ENCODE results near the gene CDADC1.

CDADC1 gene

GRCh38 chr13:49247643-49248621, at the start of gene CDADC1:
Gene CDADC1 (plus strand): TSS chr13:49247925. CDS start chr13:49248038, 113 bp downstream.
- peak; percentile 76 for DNase-seq

DNA sequence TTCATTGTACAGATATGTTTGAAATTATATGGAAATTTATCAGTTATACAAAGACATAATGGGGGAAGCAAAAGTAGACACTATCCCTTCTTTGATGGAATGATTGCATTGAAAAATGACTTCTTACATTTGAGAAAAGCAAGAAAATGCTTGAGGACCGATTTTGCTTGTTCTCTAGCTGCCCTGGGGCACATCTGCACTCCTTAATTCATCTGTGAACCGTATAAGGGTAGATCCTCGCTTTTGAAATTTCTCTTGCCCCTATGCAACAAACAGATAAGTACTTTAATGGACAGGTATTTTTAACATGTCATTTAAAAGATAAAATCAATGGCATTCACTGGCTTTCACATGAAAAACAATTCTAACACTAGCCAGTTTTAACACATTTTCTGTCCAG, 41.1 kb upstream of the CDADC1 start:
- DNase-seq, result no peak

GRCh38 chr13:49208619-49209018, 39.1 kb upstream of the CDADC1 start:
- DNase-seq, result no peak

DNA sequence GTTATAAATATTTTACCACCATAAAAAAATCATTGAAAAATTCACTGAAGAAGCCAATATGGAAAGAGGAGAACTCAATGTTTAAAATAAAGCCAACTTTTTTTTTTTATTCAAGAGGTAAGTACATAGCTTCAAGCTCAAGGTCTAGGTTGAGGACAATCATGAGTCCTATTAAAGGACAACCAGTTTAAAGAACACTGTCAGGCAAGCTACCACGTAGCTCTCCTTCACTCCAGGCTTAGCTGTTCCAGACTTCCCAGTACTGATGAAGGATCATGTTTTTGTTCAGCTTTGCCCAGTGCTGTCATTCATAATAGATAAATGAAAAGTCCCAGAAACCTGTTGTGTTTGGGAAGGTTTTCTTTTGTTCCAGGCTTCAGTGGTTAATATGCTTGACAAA, 37.6 kb upstream of the CDADC1 start:
- no peak for DNase-seq

DNA sequence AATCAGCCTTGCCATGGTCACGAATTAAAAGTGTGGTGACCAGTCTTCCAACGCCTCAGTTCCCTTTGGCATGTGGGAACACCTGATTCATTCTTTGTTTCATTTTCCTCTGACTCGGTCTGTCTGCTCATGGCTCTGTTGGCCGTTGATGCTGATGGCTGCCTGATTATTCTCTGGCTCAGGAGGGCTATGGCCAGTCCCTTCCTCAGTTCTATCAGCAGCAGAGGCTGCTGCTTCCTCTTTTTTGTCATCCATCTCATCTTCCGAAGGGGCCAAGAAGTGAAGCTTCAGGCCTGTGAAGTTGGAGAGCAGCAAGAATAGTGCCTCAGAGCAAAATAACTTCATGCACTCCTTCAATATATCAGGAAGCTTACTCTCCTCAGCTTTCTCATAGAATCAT, 37.1 kb upstream of the CDADC1 start:
- no peak for DNase-seq

GRCh38 chr13:49213539-49213938, 34.2 kb upstream of the CDADC1 start:
- DNase-seq, result no peak

- DNase-seq, result no peak
These were observed 33.5 kb upstream of the CDADC1 start for GRCh38 chr13:49213997-49214916.

- no peak for DNase-seq
These were observed 32.8 kb upstream of the CDADC1 start for GRCh38 chr13:49214917-49215376.

DNA sequence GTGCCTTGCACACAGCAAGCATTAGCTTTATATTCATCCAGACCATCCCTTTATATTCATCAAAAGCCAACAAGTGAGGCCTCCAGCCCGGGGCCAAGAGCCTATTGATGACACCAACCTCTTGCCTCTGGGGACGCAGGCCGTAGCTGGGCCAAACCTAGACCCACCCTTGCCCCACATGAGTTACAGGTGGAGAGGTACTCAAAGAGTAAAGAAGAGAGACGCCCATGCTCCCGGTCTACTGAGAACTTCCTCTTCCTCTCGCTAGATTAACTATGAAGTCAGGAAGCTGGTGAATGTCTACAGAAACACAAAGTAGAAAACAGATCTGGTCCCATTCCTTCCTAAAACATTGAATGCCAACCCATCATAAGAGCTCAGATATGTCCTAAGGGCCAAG, 31.4 kb upstream of the CDADC1 start:
- no peak for DNase-seq

GRCh38 chr13:49217962-49218492, 29.7 kb upstream of the CDADC1 start:
- no peak for DNase-seq

- DNase-seq, result no peak
These were observed 29.2 kb upstream of the CDADC1 start for GRCh38 chr13:49218493-49219051.

- no peak for DNase-seq
These were observed 28.1 kb upstream of the CDADC1 start for GRCh38 chr13:49219647-49220035.

- peak; percentile 22 for DNase-seq
These were observed 27.5 kb upstream of the CDADC1 start, which contains the start of gene MLNR for GRCh38 chr13:49220036-49220855. Gene MLNR (plus strand): TSS chr13:49220338. CDS start chr13:49220338, 0 bp downstream.

DNA sequence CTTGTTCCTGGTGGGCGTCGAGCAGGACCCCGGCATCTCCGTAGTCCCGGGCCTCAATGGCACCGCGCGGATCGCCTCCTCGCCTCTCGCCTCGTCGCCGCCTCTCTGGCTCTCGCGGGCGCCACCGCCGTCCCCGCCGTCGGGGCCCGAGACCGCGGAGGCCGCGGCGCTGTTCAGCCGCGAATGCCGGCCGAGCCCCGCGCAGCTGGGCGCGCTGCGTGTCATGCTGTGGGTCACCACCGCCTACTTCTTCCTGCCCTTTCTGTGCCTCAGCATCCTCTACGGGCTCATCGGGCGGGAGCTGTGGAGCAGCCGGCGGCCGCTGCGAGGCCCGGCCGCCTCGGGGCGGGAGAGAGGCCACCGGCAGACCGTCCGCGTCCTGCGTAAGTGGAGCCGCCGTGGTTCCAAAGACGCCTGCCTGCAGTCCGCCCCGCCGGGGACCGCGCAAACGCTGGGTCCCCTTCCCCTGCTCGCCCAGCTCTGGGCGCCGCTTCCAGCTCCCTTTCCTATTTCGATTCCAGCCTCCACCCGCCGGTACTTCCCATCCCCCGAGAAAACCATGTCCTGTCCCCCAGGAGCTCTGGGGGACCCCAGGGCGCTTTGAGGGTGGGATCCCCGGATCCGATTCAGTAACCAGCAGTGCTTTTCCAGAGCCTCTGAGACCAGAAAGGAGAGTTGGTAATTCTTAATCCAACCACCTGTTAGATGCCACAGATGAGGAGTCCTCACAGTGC, 26.7 kb upstream of the CDADC1 start:
- no peak for DNase-seq

DNA sequence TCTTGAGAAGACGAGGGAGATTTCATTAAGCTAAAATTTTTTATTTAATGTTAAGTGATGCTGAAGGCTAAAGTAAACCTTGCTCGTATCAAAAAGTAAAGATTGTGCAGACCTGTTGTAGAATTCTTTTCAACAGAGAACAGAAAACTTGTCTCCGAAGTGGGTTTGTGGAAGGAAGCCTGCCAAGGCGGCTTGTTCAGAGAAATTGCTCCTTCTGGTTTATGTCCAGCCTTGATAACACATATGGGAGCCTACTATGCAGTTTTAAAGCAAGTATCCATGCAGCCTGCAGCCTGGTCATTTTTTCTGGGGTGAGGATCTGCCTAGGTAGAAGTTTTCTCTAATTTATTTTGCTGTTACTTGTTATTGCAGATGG, 26.1 kb upstream of the CDADC1 start:
- no peak for DNase-seq

DNA sequence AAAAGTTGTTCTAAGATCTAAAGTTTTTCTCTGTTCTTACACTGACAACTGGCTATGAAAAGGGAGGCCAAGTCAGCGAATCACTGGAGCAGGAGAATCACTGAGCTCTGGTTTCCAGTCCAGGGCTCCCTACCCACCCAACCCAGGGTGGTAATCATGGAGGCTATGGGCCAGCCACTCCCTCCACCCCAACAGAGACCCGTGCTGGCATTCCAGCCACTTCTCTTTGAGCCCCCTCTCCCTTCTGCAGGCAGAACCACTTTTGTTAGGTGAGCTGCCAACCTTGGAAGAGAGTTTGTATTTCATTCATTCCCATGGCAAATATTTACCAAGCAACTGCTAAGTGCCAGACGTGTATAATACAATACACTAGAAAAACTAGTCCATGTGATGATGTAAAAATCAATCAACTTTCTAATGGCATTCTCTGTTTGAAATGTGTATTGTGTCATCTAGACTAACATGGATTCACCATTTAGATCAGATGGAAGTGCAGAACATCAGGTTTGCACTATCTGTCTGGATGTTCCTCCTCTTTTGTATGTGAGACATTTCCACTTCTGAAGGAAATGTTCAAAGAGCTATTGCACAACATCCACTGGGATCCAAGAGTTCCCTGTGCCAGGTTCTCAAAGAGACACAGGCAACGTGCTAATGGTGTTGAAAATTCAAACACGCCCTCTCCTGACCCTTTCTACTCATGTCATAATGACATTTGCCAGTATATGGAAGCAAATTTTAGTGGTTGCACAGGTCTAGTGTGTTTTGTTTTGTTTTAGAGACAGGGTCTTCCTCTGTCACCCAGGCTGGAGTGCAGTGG, 22.3 kb upstream of the CDADC1 start:
- no peak for DNase-seq

- DNase-seq, result peak; percentile 56
These were observed 21.1 kb upstream of the CDADC1 start for GRCh38 chr13:49226613-49227012.

DNA sequence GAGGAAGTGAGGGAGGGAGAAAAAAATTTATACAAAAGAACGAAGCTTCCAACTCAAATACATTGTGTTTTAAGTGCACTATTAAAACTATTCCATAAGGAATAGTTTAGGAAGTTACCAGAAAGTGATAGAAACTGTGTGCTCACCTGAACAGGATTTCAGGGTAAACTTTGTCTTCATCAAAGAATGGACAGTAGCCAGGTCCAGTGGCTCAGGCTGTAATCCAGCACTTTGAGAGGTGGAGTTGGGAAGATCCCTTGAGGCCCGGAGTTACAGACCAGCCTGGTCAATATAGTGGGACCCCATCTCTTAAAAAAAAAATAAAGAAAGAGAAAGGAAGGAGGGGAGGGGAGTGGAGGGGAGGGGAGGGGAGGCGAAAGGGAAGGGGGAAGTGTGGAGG, 13.0 kb upstream of the CDADC1 start:
- no peak for DNase-seq

DNA sequence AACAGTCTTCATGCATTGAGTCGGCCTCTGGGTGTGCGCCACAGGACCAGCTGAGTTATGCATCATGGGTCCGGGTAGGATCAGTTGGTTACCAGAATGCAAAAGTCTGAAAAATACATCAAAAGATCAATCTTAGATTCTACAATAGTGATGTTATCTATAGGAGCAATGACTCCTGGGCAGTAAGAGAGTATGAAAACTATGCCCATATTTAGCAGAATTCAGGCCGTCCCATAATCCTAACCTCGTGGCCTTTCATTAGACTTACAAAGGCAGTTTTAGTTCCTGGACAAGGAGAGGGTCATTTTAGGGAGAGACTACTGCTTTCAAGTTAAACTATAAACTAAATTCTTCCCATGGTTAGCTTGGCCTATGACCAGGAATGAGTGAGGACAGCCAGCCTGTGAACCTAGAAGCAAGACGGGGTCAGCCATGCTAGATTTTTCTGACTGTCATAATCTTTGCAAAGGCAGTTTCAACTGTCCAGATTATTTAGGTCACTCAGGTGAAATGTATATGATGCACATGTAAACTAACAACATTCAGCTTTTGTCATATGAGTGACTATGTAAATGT, 11.8 kb upstream of the CDADC1 start:
- DNase-seq, result no peak

DNA sequence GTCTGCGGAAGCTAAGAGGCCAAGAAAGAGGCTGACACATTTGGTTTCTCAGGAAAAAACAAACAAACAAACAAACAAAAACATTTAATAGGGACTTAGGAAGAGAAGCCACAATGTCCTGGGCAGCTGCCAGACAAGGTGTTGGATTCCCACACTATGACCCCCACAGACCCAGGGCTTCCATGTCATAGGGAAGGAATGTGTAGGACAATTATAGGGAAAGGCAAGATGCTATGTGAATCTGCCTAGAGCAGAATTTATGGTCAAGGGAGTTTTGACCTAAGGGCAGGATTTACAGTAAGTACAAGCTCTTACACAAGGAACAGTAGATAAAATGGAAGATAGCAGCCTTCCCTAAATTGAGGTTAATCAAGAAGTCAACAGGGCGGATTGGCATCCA, 9.1 kb upstream of the CDADC1 start:
- DNase-seq, result no peak
